Measurements from ENCODE around the gene STMN1. TPM values are rescaled to one million over a fixed set of nuclear protein-coding genes. Genes with fewer than 3 reads are reported as not detected.

STMN1 gene
- total RNA-seq, 1 experiment from 2014 or later = 368 TPM

- H2AFZ ChIP-seq (ENCODE audit: low read depth, low read length, poor library complexity, severe bottlenecking) = no peak overlapping the region
- no peak for ATAC-seq
- H3K27ac ChIP-seq (ENCODE audit: low read depth, low read length) = peak overlapping the region; percentile 24; the same call in 1 of the 2 replicates
- peaks cover 36 to 53% of the 10 kb centered on the region in 2 experiments for H3K4me1 ChIP-seq (ENCODE audit: control insufficient read depth in 1 of 2, insufficient read depth in 2 of 2, low read length in 2 of 2)
- 0 out of 2 replicates have a peak overlapping the region, but pooled peaks have one; percentile 28 for H3K9ac ChIP-seq (ENCODE audit: low read length)
- ChIA-PET RAD21 (ENCODE audit: low non-redundant PET in 1 of 2, low total read pairs in 2 of 2, uncharacterized antibody in 2 of 2, unreplicated experiment in 2 of 2) (interaction anchor here (1.0 to 1.5 kb wide), 2 partner anchors 21 to 101 kb away, joined by 4 to 7 read pairs; partner anchors contain the start of genes PAFAH2 (in 1 of the 2) and PAQR7 (in 1 of the 2)), CTCF (interaction anchor here (0.6 to 3.6 kb wide), 11 partner anchors 8 to 388 kb away, joined by 3 to 47 read pairs (median 5); partner anchors contain the start of genes PAFAH2 and STMN1), POLR2A (interaction anchor here (0.6 to 1.6 kb wide), 3 partner anchors 49 to 101 kb away, joined by 3 to 12 read pairs (median 3); partner anchors contain the start of gene PAFAH2)
- no peak overlapping the region for H3K4me2 ChIP-seq (ENCODE audit: low read length)
- TF ChIP-seq SRF (IDR thresholded peaks at IDR 0.05; ENCODE audit: low read depth) = no peak
- no peak for TF ChIP-seq SIN3A (IDR thresholded peaks at IDR 0.05; ENCODE audit: low read depth)
- no peak for TF ChIP-seq EZH2 (IDR thresholded peaks at IDR 0.05)
- no peak for TF ChIP-seq ZNF274 (IDR thresholded peaks at IDR 0.05; ENCODE audit: low read depth, low read length)
- no peak for TF ChIP-seq FOSL1 (IDR thresholded peaks at IDR 0.05; ENCODE audit: low read depth)
- no peak for TF ChIP-seq POLR2A (IDR thresholded peaks at IDR 0.05; ENCODE audit: borderline replicate concordance, extremely low read depth, insufficient read depth, insufficient read length)
- TF ChIP-seq YY1 (IDR thresholded peaks at IDR 0.05; ENCODE audit: extremely low read depth, insufficient replicate concordance, low read depth, low read length) = no peak
- no peak for TF ChIP-seq ZFX (IDR thresholded peaks at IDR 0.05)
- TF ChIP-seq EGR1 (IDR thresholded peaks at IDR 0.05; ENCODE audit: low read depth) = no peak
- no peak for TF ChIP-seq JUND (IDR thresholded peaks at IDR 0.05)
- TF ChIP-seq ZBTB33 (IDR thresholded peaks at IDR 0.05; ENCODE audit: extremely low read depth, insufficient replicate concordance, low read length) = no peak
- TF ChIP-seq SP1 (IDR thresholded peaks at IDR 0.05; ENCODE audit: low read depth) = no peak
- TF ChIP-seq MAX (IDR thresholded peaks at IDR 0.05) = no peak
- TF ChIP-seq ATF3 (IDR thresholded peaks at IDR 0.05) = no peak
- no peak for TF ChIP-seq TCF7L2 (IDR thresholded peaks at IDR 0.05; ENCODE audit: borderline replicate concordance, extremely low read depth, insufficient read depth, insufficient read length)
- no peak for TF ChIP-seq CEBPB (IDR thresholded peaks at IDR 0.05; ENCODE audit: low read depth)
- no peak for TF ChIP-seq CBX3 (IDR thresholded peaks at IDR 0.05; ENCODE audit: low read depth)
- no peak for TF ChIP-seq POLR2AphosphoS5 (IDR thresholded peaks at IDR 0.05; ENCODE audit: low read depth, low read length)
- TF ChIP-seq EZH2phosphoT487 (IDR thresholded peaks at IDR 0.05; ENCODE audit: borderline replicate concordance) = no peak
- TF ChIP-seq REST (IDR thresholded peaks at IDR 0.05; ENCODE audit: low read depth) = no peak
- peaks cover 21 to 31% of the 10 kb centered on the region in 2 experiments for H3K36me3 ChIP-seq (ENCODE audit: control insufficient read depth in 1 of 2, insufficient read depth in 2 of 2, low read length in 2 of 2)
- no peak overlapping the region for H3K4me3 ChIP-seq (replicated peaks in 1 of 2; ENCODE audit: low read depth in 1 of 2, low read length in 2 of 2)
- H3K79me2 ChIP-seq (ENCODE audit: insufficient read depth, low read length) = peaks cover 18% of the 10 kb centered on the region
- H3K9me2 ChIP-seq (ENCODE audit: insufficient read depth) = no peaks in the 10 kb centered on the region
- no TSS peak for BruUV-seq (replicated peaks)
- H4K20me1 ChIP-seq (ENCODE audit: insufficient read depth) = no peaks in the 10 kb centered on the region
- no peak for DNase-seq (ENCODE audit: low read depth, low spot score)
- no peaks in the 10 kb centered on the region for H3K27me3 ChIP-seq (ENCODE audit: insufficient read depth, low read length)
- no peaks in the 10 kb centered on the region for H3K9me3 ChIP-seq (ENCODE audit: control insufficient read depth in 1 of 2, insufficient read depth in 1 of 2, low read depth in 1 of 2, low read length in 2 of 2)
- intact Hi-C loops (cut with micrococcal nuclease) = loop anchor here (5.0 to 10.0 kb wide), 2 partner anchors 79 to 249 kb away; partner anchors contain the start of gene MTFR1L
These were observed 10.0 kb downstream of the STMN1 start for GRCh38 chr1:25896266-25896665.
